SU-DHL-6 (cell line): ENCODE measurements around the gene SEC24B.

Experiments used
- H2AFZ ChIP-seq: fragments of 200-600 bp; sonication (generic); 2 replicates; pipeline ENCODE4 v1.6.1; 2014; ENCODE audit warnings: low read depth, mild to moderate bottlenecking, moderate library complexity, mixed read lengths, antibody characterized with exemption, low read length; ENCODE audit not compliant: severe bottlenecking
- H3F3A ChIP-seq: fragments of 200-600 bp; shearing (Covaris generic); 2 replicates; pipeline ENCODE4 v1.6.0; 2016; ENCODE audit warnings: antibody characterized with exemption, mild to moderate bottlenecking; ENCODE audit not compliant: insufficient read depth
- H3K27ac ChIP-seq: fragments of 200-600 bp; sonication (generic); 2 replicates; pipeline ENCODE4 v1.5.1; 2016; ENCODE audit warnings: low read depth, mild to moderate bottlenecking, low read length, moderate library complexity, mixed read lengths
- H3K27me3 ChIP-seq: fragments of 200-600 bp; sonication (generic), shearing (Covaris generic); 2 replicates; pipeline ENCODE4 v1.6.0; 2014; ENCODE audit warnings: mild to moderate bottlenecking, low read length
- H3K36me3 ChIP-seq: fragments of 200-600 bp; sonication (generic); 2 replicates; pipeline ENCODE4 v1.6.1; 2014; ENCODE audit warnings: mild to moderate bottlenecking, low read length, mixed read lengths
- H3K4me2 ChIP-seq: fragments of 300-600, 200-600 bp; shearing (Covaris generic), sonication (generic); 2 replicates; pipeline ENCODE4 v1.6.0; 2014; ENCODE audit warnings: low read length, low read depth, mild to moderate bottlenecking; ENCODE audit not compliant: poor library complexity, severe bottlenecking
- H3K4me3 ChIP-seq: fragments of 200-600 bp; sonication (generic); 2 replicates; pipeline ENCODE4 v1.5.1; 2014; ENCODE audit warnings: antibody characterized with exemption, low read length, mild to moderate bottlenecking, mixed read lengths; ENCODE audit not compliant: insufficient read depth, poor library complexity, severe bottlenecking
- H3K79me2 ChIP-seq: fragments of 200-600 bp; sonication (generic); 2 replicates; pipeline ENCODE4 v1.6.1; 2014; ENCODE audit warnings: mild to moderate bottlenecking, low read length, moderate library complexity; ENCODE audit not compliant: insufficient read depth
- H3K9ac ChIP-seq: fragments of 200-600 bp; sonication (generic); 2 replicates; pipeline ENCODE4 v1.7.0; 2014; ENCODE audit warnings: mild to moderate bottlenecking, low read length
- H3K9me2 ChIP-seq: fragments of 200-600 bp; sonication (generic); replicated peaks from 2 replicates; pipeline ENCODE4 v1.6.1; 2014; ENCODE audit warnings: low read length; ENCODE audit not compliant: insufficient read depth
- H3K9me3 ChIP-seq: fragments of 200-600 bp; sonication (generic); 2 replicates; pipeline ENCODE4 v1.6.1; 2014; ENCODE audit warnings: low read length, mixed read lengths; ENCODE audit not compliant: insufficient read depth
- H4K20me1 ChIP-seq: fragments of 200-600 bp; sonication (generic); 2 replicates; pipeline ENCODE4 v1.6.1; 2014; ENCODE audit warnings: low read depth, mild to moderate bottlenecking, antibody characterized with exemption, low read length, moderate library complexity, mixed read lengths
- CTCF ChIP-seq: fragments of 200-600 bp; sonication (generic); IDR thresholded peaks from one replicate; pipeline ENCODE4 v1.5.1; 2017; ENCODE audit warnings: antibody characterized with exemption, mild to moderate bottlenecking, low read length, moderate library complexity; ENCODE audit not compliant: insufficient read depth, poor library complexity, severe bottlenecking
- EZH2phosphoT487 ChIP-seq: fragments of 200-600 bp; sonication (generic), shearing (Covaris generic); conservative IDR thresholded peaks from 2 replicates; pipeline ENCODE4 v1.6.1; 2018; ENCODE audit warnings: mild to moderate bottlenecking, antibody characterized with exemption, low read length, moderate library complexity, mixed read lengths

Gene SEC24B

GRCh38 chr4:109532182-109532581 is 98.6 kb downstream of the SEC24B start:
- H3K79me2 ChIP-seq: no peaks in the 10 kb centered on the region

DNA sequence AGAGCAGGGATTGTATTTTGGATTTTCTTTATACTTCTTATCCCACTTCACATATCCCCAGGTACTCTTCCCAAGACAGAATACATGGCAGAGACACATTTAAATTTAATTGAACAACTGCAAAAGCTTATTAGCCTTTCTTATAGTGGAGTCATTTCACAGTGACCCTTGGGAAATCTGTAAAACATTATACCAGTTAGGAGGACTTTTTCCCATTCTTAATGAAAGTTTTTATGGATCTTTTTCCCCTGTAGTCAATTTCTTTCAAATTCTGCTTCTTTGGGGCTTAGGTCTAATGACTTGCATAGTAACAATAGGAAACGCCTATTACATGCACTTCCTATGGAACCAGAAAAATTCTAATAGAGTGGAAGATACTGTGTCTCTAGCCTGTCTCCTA is 111.8 kb downstream of the SEC24B start:
- Histone ChIP-seq H2AFZ (no peak overlapping the region), H3K9me3 (no peaks in the 10 kb centered on the region), H4K20me1 (no peaks in the 10 kb centered on the region), H3K79me2 (no peaks in the 10 kb centered on the region), H3K27me3 (no peaks in the 10 kb centered on the region), H3K4me2 (no peak overlapping the region), H3K4me3 (no peak overlapping the region), H3K36me3 (no peaks in the 10 kb centered on the region), H3K9me2 (no peaks in the 10 kb centered on the region), H3K9ac (no peak overlapping the region), H3F3A (no peaks in the 10 kb centered on the region), H3K27ac (no peak overlapping the region)
- TF ChIP-seq CTCF: no peak
- TF ChIP-seq EZH2phosphoT487: no peak

More at GRCh38 chr4:109532182-109532581, 98.6 kb downstream of the SEC24B start:
- H3K27me3 ChIP-seq: no peaks in the 10 kb centered on the region
- no peaks in the 10 kb centered on the region for H3K9me2 ChIP-seq
- H3K9me3 ChIP-seq: no peaks in the 10 kb centered on the region
- H3F3A ChIP-seq: no peaks in the 10 kb centered on the region
- H3K36me3 ChIP-seq: 0 out of 2 replicates have a peak, but pooled peaks cover 7% of the 10 kb centered on the region
- H4K20me1 ChIP-seq: no peaks in the 10 kb centered on the region
- H3K4me2 ChIP-seq: no peak overlapping the region
- H2AFZ ChIP-seq: no peak overlapping the region
- no peak overlapping the region for H3K9ac ChIP-seq
- TF ChIP-seq EZH2phosphoT487: no peak
- no peak for TF ChIP-seq CTCF
- H3K4me3 ChIP-seq: no peak overlapping the region
- no peak overlapping the region for H3K27ac ChIP-seq

GRCh38 chr4:109547394-109547793 is 113.8 kb downstream of the SEC24B start:
- no peak overlapping the region for H3K4me3 ChIP-seq
- no peak overlapping the region for H2AFZ ChIP-seq
- no peaks in the 10 kb centered on the region for H3K79me2 ChIP-seq
- no peaks in the 10 kb centered on the region for H4K20me1 ChIP-seq
- H3K36me3 ChIP-seq: no peaks in the 10 kb centered on the region
- H3K9me2 ChIP-seq: no peaks in the 10 kb centered on the region
- H3F3A ChIP-seq: no peaks in the 10 kb centered on the region
- H3K27me3 ChIP-seq: no peaks in the 10 kb centered on the region
- H3K4me2 ChIP-seq: no peak overlapping the region
- H3K9me3 ChIP-seq: no peaks in the 10 kb centered on the region
- no peak overlapping the region for H3K9ac ChIP-seq
- H3K27ac ChIP-seq: no peak overlapping the region
- TF ChIP-seq CTCF: no peak
- TF ChIP-seq EZH2phosphoT487: no peak

DNA sequence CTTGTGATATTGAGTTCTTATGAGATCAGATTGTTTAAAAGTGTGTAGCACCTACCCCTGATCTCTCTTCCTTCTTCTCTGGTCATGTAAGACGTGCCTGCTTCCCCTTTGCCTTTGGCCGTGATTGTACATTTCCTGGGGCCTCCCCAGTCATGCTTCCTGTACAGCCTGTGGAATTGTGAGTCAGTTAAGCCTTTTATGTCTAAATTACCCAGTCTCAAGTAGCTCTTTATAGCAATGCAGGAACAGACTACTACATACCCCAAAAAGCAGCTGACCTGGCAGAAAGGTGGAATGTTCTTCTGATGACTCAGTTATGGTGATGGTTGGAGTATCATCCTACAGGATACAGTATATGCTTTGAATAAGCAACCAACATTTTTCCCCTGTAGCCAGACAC is 115.0 kb downstream of the SEC24B start:
- Histone ChIP-seq H3F3A (no peaks in the 10 kb centered on the region), H3K4me3 (no peak overlapping the region), H4K20me1 (no peaks in the 10 kb centered on the region), H3K79me2 (no peaks in the 10 kb centered on the region), H3K9me3 (no peaks in the 10 kb centered on the region), H3K27me3 (no peaks in the 10 kb centered on the region), H3K9ac (no peak overlapping the region), H3K4me2 (no peak overlapping the region), H2AFZ (no peak overlapping the region), H3K36me3 (no peaks in the 10 kb centered on the region), H3K9me2 (no peaks in the 10 kb centered on the region), H3K27ac (no peak overlapping the region)
- TF ChIP-seq CTCF: no peak
